GM21381 (cell line): Measurements from ENCODE around the gene ROCK2.

Experiments
- ATAC-seq: cut with Tn5 transposase; IDR thresholded peaks from one replicate; pipeline ENCODE4 v1.9.1; 2021; ENCODE audit warnings: mild to moderate bottlenecking, moderate library complexity; ENCODE audit not compliant: unreplicated experiment

The ROCK2 gene

DNA sequence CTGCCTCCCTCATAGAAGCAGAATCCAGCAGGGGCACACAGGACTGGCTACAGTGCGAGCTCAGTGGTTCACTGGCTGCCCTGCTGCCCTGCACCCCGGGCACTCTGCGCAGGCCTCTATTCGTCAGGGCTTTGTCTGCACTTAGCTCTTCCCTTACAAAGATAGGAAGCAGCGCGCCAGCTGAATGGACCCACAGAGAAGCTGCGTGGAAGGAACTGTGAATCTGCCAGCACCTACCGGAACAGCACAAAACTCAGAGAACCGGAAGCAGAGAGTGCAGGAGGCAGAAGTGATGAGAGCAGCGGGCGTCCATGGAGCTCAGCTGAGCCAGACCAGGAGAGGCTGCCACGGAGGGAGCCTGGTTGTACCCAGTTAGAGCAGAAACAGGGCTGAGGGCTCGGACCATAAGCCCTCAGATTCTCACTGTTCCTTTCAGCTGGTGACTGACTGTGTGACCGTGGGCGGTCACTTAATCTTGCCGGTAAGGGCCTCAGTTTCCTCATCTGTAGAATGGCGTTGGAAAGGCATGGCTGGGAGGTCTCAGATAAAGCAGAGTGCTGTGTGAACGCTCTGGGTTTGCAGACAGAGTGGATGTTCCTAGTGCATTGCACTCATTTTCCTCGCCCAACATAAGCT lies 212.3 kb downstream of the ROCK2 start:
- no peak for ATAC-seq

DNA sequence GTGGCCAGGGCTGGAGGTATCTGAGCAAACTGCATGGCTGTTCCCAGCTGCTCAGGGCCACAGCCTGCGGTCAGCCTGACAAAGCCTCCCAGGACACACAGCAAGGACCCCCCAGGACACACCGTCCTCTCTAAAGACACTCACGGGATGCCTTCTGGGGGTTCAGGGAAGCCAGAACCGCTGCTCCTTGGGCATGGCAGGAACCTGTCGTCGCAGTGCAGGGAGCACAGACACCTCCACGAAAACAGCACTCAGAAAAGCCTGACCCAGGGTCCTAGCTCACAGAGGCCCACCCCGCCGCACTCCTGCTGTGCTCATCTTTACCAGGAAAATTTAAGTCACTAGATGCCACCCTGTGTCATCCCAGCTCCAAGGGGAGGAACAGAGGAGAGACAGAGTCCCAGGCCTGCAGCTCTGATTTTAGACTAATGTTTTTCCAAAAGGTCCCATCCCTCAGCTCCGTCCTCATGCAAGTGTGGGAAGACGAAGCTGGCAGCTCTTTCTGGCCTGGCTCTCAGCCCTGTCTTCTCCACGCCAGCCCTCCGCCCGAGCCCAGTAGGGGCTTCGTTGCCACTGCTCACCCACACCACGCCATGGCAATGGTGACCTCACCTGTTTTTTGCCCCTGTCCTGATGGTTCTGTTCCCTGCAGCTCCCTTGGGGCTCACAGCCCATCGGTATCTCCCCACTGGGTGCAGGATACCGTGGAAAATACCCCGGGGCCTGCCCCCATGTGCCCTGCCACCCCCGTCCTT lies 213.1 kb downstream of the ROCK2 start:
- no peak for ATAC-seq
